GM18951 (cell line): ENCODE results near the gene SEMA3F.
A peak's percentile ranks its signal among the peaks of the same experiment; 100 is the strongest.
"Not testable (repeated sequence)": the region's sequence is repeated elsewhere in the genome, so short reads cannot be mapped to it uniquely, and the experiment has no call there.

Source experiments
- POLR2A ChIP-seq: IDR thresholded peaks from 4 replicates; pipeline ENCODE4 v1.6.1; 2011; ENCODE audit warnings: mild to moderate bottlenecking; ENCODE audit not compliant: insufficient read length, insufficient read depth; ENCODE audit errors: extremely low read depth
- in situ Hi-C: fragments of 300-500 bp; cut with MboI; formaldehyde crosslinking; loops from one replicate; pipeline ENCODE4 v1.12.0; 2022; ENCODE audit warnings: low sequenced_read_pairs, mixed read lengths, inconsistent platforms; ENCODE audit not compliant: unreplicated experiment

SEMA3F gene

DNA sequence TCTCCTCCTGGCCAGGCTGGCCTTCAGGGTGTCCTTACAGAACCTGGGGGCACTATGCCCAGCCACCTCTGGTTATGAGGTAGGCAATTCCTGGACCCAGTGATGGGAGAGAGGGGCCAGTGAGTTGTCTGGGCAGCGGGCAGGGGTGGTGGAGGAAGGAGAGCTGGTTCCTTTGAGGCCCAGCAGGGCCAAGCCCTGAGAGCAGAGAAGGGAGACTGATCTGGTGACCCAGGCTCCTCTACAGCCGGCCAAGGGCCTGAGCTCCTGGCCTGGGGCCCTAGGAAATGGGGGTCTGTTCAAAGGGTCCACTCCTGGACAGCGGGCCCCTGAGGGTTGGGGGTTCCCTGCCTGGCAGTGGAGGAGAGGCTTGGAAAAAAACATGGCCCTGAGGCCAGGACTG lies 57.8 kb downstream of the SEMA3F start:
- in situ Hi-C loops = no loop called here
- TF ChIP-seq POLR2A = no peak

DNA sequence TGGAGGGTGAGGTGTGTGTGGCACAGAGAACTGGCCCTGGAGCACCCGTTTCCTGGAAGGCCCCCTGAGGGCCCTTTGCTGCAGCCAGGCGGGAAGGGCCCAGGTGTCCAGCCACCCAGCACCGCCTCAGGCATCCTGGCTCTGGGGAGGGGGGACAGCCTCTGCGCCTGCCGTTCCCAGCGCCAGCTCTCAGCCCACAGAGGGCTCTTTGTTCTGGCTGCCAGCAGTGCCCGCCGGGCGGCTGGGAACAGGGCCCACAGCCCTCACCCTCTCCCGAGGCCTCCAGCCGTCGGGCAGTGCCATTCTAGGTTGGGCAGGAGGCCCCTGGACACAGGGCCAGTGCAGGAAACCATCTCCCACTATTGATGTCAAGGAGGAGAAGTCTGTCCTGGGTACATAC lies 58.2 kb downstream of the SEMA3F start:
- no peak for TF ChIP-seq POLR2A
- in situ Hi-C loops = no loop called here

DNA sequence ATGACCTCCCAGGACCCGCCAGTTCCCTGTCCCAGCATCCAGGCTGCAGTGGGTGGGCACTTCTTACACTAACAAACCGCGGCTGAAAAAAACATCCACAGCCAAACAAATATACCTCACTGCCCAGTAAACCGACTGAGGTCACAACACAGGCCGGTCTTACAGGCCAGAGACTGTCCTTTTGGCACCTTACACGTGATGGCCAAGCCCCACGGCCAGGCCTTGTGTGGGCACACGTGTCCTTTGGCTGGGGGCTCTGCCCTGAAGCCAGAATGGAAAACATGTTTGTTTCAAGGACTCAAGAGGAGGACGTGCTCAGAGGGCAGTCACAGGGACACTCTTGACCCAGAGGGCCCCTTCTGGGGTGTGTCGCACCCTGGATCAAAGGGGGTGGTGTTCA lies 59.7 kb downstream of the SEMA3F start:
- TF ChIP-seq POLR2A = no peak
- in situ Hi-C loops = no loop called here

DNA sequence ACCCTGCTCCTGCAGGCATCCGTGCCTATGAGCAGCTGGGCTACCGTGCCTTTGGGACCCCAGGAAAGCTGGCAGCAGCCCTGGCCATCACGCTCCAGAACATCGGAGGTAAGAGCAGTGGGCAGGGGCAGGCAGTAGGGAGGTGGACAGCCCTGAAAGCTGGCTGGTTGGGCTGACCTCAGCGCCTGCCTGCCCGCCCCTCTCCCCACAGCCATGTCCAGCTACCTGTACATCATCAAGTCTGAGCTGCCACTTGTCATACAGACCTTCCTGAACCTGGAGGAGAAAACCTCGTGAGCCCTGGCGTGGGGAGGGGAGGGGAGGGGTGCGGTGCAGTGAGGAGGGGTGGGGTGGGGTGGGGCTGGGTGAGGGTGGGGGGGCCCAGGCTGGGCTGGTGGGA lies 60.4 kb downstream of the SEMA3F start:
- TF ChIP-seq POLR2A = no peak
- in situ Hi-C loops = no loop called here

DNA sequence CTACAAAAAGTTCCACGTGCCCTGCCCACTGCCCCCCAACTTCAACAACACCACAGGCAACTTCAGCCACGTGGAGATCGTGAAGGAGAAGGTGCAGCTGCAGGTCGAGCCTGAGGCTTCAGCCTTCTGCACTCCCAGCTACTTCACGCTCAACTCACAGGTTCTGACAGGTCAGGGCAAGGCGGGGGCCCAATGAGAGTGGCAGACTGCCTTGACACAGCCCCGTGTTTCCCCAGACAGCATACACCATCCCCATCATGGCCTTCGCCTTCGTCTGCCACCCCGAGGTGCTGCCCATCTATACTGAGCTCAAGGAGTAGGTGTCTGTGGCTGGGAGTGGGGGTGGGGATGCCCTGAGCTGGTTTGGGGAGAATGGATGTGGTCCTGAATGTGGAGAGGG lies 62.6 kb downstream of the SEMA3F start:
- no peak for TF ChIP-seq POLR2A
- in situ Hi-C loops = no loop called here

DNA sequence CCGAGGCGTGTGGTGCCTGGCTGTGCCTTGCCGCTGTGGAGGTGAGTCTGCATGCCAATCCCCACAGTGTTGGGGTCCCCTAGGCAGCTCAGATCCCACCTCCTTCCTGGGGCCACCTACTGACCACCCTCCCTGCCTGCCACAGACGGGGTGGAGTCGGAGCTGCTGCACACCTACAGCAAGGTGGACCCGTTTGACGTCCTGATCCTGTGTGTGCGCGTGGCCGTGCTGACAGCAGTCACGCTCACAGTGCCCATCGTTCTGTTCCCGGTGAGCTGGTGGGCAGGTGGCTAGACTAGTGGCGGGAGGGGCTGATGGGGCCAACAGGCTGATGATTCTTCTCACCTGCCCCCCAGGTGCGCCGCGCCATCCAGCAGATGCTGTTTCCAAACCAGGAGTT lies 63.3 kb downstream of the SEMA3F start:
- in situ Hi-C loops = no loop called here
- no peak for TF ChIP-seq POLR2A

DNA sequence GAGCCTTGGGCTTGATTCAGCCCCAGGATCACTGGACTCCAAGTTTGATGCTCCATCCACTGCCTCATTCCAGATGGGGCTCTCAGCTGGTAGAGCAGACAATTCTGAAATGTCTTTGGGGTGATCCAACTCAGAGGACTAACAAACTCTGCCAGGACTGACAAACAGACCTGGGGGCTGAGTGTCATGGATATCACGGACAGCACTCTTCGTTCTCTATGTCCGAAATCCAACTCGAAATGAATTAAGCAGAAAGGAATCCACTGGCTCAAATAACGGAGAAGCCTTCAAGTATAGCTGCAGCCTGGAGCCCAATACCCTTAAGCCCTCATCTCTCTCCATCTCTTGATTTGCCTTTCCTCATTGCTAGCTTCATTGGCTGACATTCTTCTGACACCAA lies 64.2 kb downstream of the SEMA3F start:
- TF ChIP-seq POLR2A = no peak
- in situ Hi-C loops = no loop called here

DNA sequence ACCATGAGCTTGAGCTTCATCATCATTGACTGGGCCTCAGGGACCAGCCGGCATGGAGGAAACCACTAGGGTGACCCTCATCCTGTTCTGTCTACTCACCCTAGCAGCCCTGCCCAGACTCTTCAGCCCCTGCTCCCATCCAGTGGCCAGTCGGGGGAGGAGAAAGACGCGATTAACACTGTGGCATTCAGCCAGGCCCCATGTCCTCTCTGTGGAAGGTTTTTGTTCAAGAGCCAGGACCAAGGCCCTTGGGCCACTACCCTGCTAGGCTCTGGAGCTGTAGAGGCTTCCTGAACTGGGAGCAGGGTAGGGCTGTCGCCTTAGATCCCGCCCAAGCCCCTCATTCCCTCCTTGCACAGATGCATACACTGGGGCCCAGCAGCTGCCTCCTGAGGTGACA lies 65.0 kb downstream of the SEMA3F start:
- in situ Hi-C loops = no loop called here
- no peak for TF ChIP-seq POLR2A

DNA sequence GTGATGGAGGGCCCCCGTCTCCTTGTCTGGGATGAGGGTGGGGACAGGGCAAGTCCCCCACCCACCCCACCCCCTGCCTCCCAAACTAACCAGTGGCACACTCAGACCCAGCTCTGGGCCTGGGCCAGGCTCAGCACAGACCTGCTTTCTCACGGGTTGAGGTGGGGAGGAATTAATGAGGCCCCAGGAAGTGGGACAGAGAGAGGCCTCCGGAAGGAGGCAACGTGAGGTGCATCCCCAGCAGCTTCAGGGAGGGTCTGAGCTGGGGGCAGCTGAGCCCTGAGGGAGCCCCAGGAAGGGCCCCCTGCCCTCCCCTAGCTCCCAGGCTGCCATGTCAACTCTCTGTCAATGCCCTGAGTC lies 65.9 kb downstream of the SEMA3F start:
- TF ChIP-seq POLR2A = no peak
- in situ Hi-C loops = no loop called here

DNA sequence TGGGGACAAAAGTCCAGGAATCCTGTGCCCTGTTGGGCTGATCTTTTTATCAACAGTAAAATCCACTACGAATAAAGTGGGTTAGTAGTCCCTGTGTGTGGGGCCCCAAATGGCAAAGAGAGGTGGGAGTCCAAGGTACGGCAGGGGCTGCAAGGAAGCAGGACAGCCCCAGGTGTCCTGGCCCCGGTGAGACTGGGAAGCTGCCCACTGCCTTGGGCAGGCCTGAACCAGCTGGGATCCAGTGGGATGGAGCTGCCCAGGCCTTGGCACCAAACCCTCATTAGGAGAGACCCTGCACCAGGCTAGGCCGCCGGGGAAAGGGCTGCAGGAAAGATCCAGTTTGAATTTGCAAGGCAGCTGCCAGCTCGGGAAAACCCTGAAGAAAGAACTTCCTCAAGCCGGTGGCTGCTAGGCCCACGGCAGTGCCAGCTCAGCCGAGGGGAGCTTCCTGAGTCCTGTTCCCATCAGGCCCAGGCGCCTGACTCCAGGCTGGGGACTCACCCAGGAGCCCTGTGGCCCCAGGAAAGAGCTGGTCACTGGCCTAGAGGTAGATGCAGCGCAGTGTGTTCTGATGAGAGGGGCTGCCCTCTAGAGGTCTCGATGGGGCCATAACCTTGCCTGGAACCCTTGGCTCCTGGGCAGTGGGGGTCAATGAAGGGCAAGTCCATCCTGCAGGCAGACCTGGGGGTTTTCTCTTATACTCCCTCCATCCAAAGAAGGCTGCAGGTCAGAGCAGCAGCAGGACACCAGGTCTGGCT lies 66.5 kb downstream of the SEMA3F start:
- in situ Hi-C loops = no loop called here
- TF ChIP-seq POLR2A = no peak

DNA sequence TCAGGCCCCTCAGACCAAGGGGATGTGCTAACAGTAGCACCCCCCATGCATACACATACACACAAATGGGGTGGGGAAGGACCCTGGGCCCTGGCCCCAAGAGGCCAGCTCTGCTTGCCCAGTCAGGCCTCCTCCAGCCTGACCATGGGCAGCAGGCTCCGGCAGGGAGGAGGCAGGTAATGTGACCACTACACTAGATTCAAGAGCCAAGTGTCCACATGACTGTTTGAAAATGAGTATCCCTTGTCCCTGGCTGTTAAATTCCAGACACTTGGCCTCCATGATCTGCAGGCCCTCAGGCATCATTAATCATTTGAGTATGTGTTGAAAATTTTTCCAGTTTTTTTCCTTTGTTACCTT lies 67.0 kb downstream of the SEMA3F start:
- in situ Hi-C loops = no loop called here
- TF ChIP-seq POLR2A = no peak

DNA sequence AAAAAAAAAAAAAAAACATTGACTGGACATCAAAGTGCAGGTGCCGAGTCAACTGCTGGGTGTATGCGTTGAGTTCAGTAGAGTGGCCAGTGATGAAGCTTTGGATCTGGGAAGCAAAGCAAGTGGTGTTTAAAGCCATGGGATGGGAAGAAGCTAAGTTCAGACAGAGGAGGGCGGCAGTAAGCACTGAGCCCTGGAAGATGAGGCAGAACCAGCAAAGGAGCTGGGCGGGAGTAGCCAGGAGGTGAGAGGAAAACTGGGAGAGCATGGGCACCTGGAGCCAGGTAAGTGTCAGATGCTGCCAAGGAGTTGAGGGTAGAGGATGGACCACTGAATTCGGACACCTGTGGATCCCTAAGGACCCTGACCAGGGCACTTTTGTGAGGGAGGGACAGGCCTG lies 69.5 kb downstream of the SEMA3F start:
- in situ Hi-C loops = no loop called here
- TF ChIP-seq POLR2A = no peak

DNA sequence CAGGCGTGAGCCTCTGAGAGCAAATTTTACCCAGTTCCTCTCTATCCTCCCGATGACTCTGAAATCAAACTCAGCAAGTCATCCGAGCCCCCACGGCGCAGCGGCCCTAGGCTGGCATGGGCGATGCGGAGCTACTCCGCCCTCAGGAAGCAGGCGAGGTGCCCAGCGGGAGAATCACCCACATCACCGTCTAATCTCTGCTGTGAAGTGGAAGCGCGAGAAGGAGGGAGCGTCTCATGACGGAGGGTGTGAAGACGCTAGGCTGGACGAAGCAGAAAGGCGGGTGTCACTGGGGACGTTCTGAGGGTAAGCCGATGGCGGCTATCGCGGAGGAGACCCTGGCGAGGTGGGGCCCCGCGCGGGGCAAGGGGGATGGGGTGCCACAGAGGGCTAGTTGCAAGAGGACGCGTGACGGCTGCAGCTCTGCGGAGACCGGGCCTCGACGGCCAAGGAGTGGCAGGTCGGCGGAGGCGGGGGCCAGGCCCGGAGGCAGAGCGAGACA lies 71.8 kb downstream of the SEMA3F start:
- in situ Hi-C loops = no loop called here
- TF ChIP-seq POLR2A = no peak

DNA sequence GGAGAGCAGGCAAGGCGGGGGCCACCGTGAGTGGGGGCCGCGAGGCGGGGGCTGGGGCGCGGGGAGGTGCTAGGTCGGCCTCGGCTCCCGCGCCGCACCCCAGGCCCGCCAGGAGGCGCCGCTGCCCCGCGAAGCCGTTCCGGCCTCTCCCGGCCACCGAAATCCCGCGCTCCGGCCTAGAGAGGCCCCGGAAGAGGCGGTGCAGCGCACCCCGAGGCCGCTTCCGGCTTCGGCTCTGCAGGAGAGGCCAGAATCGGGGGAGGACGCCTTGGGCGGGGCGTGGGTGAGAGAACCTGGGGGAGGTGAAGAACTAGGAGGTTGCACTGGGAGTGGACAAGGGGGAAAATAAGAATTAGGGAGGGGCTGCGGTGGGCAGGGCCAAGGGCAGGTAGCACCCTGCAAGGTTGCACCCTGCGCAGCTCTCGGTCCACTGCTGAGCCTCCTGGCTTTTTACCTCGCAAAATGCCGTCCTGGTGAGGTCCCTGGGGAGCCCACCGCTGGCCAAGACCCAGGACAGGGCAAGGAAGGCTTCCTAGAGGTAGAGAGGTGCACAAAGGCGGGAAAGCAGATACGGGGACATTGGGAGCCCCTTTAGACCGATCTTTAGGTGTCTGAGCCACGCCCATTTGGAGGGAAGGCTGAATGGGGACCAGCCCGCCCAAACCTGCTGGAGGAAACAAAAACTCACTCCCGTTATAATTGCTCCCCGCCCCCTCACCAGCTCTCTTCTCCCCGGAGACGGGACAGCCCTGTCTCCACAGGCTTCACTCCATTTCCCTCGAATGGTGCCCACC lies 72.5 kb downstream of the SEMA3F start:
- in situ Hi-C loops = no loop called here

DNA sequence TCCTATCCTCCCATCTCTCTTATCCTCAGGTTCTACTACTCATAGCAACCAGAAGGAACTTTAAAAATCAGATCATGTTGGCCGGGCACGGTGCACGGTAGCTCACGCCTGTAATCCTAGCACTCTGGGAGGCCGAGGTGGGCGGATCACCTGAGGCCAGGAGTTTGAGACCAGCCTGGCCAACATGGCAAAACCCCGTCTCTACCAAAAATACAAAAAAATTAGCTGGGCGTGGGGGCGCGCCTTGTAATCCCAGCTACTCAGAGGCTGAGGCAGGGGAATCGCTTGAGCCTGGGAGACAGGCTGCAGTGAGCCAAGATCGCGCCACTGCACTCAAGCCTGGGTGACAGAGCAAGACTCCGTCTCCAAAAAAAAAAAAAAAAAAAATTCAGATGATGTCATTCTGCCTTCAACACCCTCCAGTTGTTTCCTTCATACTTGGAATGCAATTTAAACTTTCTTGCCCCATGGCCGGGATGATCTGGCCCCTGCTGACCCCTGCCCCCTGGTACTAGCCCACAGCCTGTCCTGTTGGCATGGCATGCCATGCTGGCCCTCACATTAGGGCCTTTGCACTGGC lies 73.2 kb downstream of the SEMA3F start:
- in situ Hi-C loops = not testable (repeated sequence)

More for the DNA sequence above, 72.5 kb downstream of the SEMA3F start:
- peak; percentile 76 for TF ChIP-seq POLR2A
